DMS 273 treated with DMSO at 0.1 percent for 48 hours (cell line): Measurements from ENCODE around the gene KLHDC4.
A peak's percentile ranks its signal among the peaks of the same experiment; 100 is the strongest.
"Not testable (repeated sequence)": the region's sequence is repeated elsewhere in the genome, so short reads cannot be mapped to it uniquely, and the experiment has no call there.

Source experiments
- DNase-seq: peaks from one replicate; lab custom pipeline; 2025; lab: John Stamatoyannopoulos, UW

The KLHDC4 gene

GRCh38 chr16:87742781-87743490, 22.9 kb downstream of the KLHDC4 start:
- DNase-seq: no peak

- DNase-seq: no peak
Observed at GRCh38 chr16:87741700-87742415, 23.9 kb downstream of the KLHDC4 start.

GRCh38 chr16:87740909-87741424, 24.8 kb downstream of the KLHDC4 start:
- peak; percentile 93 for DNase-seq

- peak; percentile 95 for DNase-seq
Observed at GRCh38 chr16:87740441-87740840, 25.3 kb downstream of the KLHDC4 start.

GRCh38 chr16:87739801-87740200, 26.0 kb downstream of the KLHDC4 start:
- DNase-seq: no peak

- DNase-seq: no peak
Observed at GRCh38 chr16:87736008-87736382, 29.8 kb downstream of the KLHDC4 start.

GRCh38 chr16:87735270-87736007, 30.3 kb downstream of the KLHDC4 start:
- no peak for DNase-seq

- DNase-seq: no peak
Observed at GRCh38 chr16:87734644-87735043, 31.1 kb downstream of the KLHDC4 start.

GRCh38 chr16:87733190-87733589, 32.6 kb downstream of the KLHDC4 start:
- no peak for DNase-seq

- DNase-seq: no peak
Observed at GRCh38 chr16:87731607-87732006, 34.2 kb downstream of the KLHDC4 start.

GRCh38 chr16:87729266-87729954, 36.4 kb downstream of the KLHDC4 start:
- DNase-seq: no peak

GRCh38 chr16:87728026-87728425, 37.8 kb downstream of the KLHDC4 start:
- no peak for DNase-seq

GRCh38 chr16:87727346-87727745, 38.4 kb downstream of the KLHDC4 start:
- DNase-seq: no peak

GRCh38 chr16:87726577-87726976, 39.2 kb downstream of the KLHDC4 start:
- not testable (repeated sequence) for DNase-seq

GRCh38 chr16:87725596-87726235, 40.1 kb downstream of the KLHDC4 start:
- peak; percentile 13 for DNase-seq

- DNase-seq: no peak
Observed at GRCh38 chr16:87724490-87725291, 41.1 kb downstream of the KLHDC4 start.

GRCh38 chr16:87723226-87723623, 42.6 kb downstream of the KLHDC4 start:
- DNase-seq: peak; percentile 97

- DNase-seq: no peak
Observed at GRCh38 chr16:87722590-87723225, 43.1 kb downstream of the KLHDC4 start.

- DNase-seq: no peak
Observed at GRCh38 chr16:87721622-87722585, 43.9 kb downstream of the KLHDC4 start.
